Erythroblast (primary cell): ENCODE data around the gene TUFT1.
"Not testable (repeated sequence)": the region's sequence is repeated elsewhere in the genome, so short reads cannot be mapped to it uniquely, and the experiment has no call there.

Source experiments
- DNase-seq, 2 experiments: peaks; one replicate each; lab custom pipeline; 2025; lab: John Stamatoyannopoulos, UW
- GATA1 ChIP-seq: IDR thresholded peaks from 2 replicates; pipeline ENCODE4 v1.6.1; 2011; ENCODE audit warnings: low read depth, mild to moderate bottlenecking, control low read depth, low read length, moderate library complexity
- POLR2A ChIP-seq: IDR thresholded peaks from 2 replicates; pipeline ENCODE4 v1.6.1; 2011; ENCODE audit warnings: mild to moderate bottlenecking, low read length

The TUFT1 gene

DNA sequence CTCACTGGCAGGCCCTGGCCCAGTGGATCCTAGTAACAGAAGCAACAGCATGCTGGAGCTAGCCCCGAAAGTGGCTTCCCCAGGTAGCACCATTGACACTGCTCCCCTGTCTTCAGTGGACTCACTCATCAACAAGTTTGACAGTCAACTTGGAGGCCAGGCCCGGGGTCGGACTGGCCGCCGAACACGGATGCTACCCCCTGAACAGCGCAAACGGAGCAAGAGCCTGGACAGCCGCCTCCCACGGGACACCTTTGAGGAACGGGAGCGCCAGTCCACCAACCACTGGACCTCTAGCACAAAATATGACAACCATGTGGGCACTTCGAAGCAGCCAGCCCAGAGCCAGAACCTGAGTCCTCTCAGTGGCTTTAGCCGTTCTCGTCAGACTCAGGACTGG lies 21.2 kb upstream of the TUFT1 start:
- no peak for TF ChIP-seq POLR2A
- TF ChIP-seq GATA1, result no peak
- no peak for DNase-seq

GRCh38 chr1:151519667-151520066 lies 20.4 kb upstream of the TUFT1 start:
- no peak for DNase-seq

GRCh38 chr1:151520359-151520758 lies 19.8 kb upstream of the TUFT1 start:
- TF ChIP-seq GATA1, result no peak
- TF ChIP-seq POLR2A, result no peak
- no peak for DNase-seq

More at GRCh38 chr1:151519667-151520066, 20.4 kb upstream of the TUFT1 start:
- no peak for TF ChIP-seq GATA1
- no peak for TF ChIP-seq POLR2A

- not testable (repeated sequence) for DNase-seq
Measured at GRCh38 chr1:151522427-151522826, 17.7 kb upstream of the TUFT1 start.

DNA sequence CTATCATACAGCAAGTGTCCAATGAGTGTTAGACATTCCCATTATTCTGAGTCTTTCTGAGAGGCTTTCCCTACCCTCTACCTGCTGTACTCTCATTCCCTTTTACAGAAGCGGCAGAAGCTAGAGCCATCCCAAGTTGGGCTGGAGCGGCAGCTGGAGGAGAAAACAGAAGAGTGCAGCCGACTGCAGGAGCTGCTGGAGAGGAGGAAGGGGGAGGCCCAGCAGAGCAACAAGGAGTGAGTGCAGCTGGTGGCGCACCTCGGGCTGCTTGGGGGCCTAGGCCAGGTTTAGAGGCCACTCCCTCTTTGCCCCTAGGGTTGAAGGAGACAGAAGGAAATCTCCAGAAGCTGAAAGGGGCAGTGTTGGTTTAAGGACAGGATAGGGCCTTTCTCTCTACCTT lies 16.8 kb upstream of the TUFT1 start:
- no peak for DNase-seq
- TF ChIP-seq POLR2A (no peak), GATA1 (no peak)

- no peak for TF ChIP-seq GATA1
- no peak for TF ChIP-seq POLR2A
- DNase-seq, result no peak
Measured at GRCh38 chr1:151524736-151525135, 15.4 kb upstream of the TUFT1 start.

DNA sequence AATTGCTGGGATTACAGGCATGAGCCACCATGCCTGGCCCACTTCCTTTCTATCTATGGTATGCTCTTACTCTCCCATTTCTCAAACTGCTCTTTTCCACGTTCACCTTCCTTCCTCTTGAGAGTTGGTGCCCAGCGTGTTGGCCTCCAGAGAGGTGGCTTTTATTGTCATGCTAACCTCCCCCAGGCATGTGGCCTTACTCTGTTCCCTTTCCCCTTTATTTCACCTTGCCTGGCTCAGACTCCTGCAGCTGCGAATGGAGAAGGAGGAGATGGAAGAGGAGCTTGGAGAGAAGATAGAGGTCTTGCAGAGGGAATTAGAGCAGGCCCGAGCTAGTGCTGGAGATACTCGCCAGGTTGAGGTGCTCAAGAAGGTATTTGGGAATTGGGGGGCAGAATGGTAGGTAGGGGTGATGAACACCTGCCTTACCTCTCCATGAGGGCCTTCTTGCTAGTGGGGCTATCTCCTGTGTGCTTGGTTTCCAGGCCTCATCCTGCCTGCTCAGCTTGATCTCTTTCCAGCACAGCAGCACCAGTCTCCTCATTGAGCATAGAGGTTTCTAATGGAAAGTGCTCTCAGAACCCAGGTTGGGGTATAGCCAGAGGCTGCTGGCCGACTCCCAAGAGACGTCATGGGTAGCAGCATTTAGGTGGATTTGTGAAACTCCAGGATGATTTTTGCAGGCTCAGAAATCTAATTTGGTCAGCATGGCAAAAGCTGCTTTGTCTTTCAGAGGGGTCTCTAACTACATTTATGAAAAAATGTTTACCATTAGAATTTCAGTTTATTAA lies 13.2 kb upstream of the TUFT1 start:
- no peak for DNase-seq

GRCh38 chr1:151529211-151529702 lies 10.9 kb upstream of the TUFT1 start:
- no peak for DNase-seq
- TF ChIP-seq POLR2A, result no peak
- TF ChIP-seq GATA1, result no peak

More for the DNA sequence above, 13.2 kb upstream of the TUFT1 start:
- TF ChIP-seq POLR2A, result no peak
- TF ChIP-seq GATA1, result no peak

DNA sequence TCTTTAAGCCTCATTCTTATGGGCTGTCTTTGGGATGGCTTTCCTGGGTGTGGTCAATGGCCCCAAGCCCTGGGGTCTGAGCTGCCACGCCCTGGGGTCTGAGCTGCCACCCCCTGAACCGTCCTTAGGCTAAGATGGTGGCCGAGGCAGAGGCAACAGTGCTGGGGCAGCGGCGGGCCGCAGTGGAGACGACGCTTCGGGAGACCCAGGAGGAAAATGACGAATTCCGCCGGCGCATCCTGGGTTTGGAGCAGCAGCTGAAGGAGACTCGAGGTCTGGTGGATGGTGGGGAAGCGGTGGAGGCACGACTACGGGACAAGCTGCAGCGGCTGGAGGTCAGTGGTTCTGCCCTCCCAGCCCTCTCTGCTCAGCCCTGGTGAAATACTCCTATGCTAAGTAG lies 10.3 kb upstream of the TUFT1 start:
- TF ChIP-seq POLR2A (no peak), GATA1 (no peak)
- DNase-seq, result no peak

DNA sequence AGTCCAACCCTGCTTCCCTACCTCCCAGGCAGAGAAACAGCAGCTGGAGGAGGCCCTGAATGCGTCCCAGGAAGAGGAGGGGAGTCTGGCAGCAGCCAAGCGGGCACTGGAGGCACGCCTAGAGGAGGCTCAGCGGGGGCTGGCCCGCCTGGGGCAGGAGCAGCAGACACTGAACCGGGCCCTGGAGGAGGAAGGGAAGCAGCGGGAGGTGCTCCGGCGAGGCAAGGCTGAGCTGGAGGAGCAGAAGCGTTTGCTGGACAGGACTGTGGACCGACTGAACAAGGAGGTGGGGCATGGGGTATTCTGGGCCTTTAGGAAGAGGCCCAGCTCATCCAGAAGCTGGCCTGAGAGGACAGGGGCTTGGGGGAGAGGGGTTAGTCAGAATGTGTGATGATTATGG lies 9.6 kb upstream of the TUFT1 start:
- DNase-seq, result no peak
- TF ChIP-seq GATA1 (no peak), POLR2A (no peak)

GRCh38 chr1:151533870-151534269 lies 6.2 kb upstream of the TUFT1 start:
- TF ChIP-seq GATA1, result no peak
- no peak for TF ChIP-seq POLR2A
- no peak for DNase-seq

DNA sequence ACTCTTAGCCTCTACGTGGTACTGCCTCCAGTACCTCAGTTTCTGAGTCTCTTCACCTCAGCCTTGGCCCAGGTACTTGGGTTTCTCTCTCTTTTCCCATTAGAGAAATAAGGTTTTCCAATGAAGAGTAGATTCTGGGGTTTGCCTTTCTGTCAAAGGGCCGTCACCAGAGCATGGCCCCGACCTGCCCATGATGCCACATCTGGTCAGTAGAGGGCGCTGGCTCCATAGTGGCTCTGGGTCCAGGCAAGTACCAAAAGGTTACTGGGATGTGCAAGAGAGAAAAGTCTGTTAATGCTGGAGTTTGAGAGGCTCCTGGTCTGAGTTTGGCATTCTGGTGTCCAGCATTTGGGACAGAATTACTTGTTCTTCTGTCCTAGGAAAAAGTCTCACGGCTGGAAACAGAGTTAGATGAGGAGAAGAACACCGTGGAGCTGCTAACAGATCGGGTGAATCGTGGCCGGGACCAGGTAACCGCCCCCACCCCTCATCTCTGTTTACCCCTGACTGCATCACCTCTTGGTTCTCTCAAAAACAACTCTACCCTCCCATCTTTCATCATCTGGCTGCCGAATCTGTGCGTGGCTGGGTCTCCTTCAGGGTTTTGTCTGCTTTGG lies 5.3 kb upstream of the TUFT1 start:
- TF ChIP-seq GATA1, result no peak
- no peak for TF ChIP-seq POLR2A
- peak; percentile 75 to 90 for DNase-seq

GRCh38 chr1:151535326-151536271 lies 4.5 kb upstream of the TUFT1 start:
- TF ChIP-seq POLR2A (no peak), GATA1 (no peak)

More at GRCh38 chr1:151535326-151536271, 4.5 kb upstream of the TUFT1 start:
- DNase-seq, result no peak
